RCC 7860 (cell line): ENCODE data around the gene GNB1L.
"Not testable (repeated sequence)": the region's sequence is repeated elsewhere in the genome, so short reads cannot be mapped to it uniquely, and the experiment has no call there.

Source experiments
- DNase-seq: peaks from one replicate; pipeline ENCODE4 v3.0.0-alpha.2; 2015; ENCODE audit warnings: low spot score
- FAIRE-seq: peaks from 2 replicates; lab custom pipeline; 2012; peaks lifted over from hg19 to GRCh38; lab: Jason Lieb, UNC

Gene GNB1L

DNA sequence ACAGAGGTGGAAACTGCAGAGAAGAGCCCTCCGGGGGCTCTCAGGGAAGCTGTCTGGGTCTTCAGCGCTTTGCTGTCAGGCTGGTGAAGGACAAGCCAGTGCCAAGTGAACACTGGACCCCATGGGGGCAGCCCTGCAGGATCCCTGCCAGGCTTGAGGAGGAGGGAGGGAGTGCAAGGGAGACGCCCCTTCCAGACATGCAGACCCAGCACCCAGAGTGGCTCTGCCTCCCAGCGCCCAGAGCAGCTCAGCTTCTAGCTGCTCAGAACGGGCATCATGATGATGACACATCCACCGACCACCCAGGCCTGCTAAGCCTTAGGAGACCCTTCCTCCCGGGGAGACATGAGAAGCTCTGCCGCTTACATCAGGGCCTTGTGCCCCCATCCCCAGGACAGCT is 54.4 kb downstream of the GNB1L start:
- DNase-seq (no peak), FAIRE-seq (no peak)

GRCh38 chr22:19799322-19800190 is 55.1 kb downstream of the GNB1L start:
- FAIRE-seq (no peak), DNase-seq (no peak)

DNA sequence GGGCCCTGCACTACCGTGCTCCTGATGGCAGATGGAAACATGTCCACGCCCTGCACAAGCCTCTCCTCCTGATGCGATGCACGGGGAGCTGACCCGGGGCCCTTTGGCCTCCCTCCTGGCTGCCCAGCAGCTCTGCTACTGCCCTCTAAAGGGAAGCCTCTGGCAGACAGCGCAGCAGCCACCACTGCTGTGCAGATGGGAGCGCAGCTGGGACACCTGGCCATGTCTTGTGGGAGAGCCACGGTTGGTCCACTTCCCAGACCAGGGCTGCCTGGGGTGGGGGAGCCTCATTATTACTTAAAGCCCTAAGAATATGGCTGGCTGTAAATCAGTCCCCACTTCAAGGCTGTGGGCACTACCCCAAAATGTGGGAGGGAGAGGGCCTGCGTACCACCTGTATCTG is 55.8 kb downstream of the GNB1L start:
- DNase-seq (no peak), FAIRE-seq (no peak)

DNA sequence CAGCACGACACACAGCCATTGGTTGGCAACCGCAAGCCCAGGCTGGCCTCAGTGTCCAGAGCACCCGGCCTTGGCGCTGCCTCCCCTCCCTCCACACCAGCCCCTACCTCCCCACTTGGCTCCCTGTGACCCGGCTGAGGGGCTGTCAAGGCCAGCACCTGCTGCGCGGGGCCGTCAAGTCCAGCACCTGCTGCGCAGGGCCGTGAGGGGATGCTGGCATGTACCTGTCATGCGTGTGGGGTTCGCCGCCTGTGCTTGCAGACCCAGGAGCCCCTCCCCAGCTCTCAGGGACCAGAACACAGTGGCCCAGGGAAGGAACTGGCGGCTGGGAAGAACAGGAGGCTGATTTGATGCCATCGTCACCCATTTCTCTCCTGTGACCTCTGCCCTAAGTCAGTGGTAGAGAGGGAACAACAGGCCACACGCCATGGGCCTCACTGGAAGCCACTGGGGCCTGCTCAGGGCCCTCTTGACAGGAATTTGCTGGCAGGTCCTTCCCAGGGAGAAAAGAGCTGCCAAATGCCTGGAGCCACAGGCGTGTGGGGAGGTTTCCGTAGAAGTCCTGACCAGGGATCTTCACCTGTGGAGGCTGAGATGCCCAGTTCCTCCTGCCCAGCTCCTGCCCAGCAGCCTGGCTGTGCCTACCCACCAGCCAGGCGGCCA is 56.5 kb downstream of the GNB1L start:
- DNase-seq (no peak), FAIRE-seq (no peak)

- no peak for DNase-seq
- FAIRE-seq, result no peak
These were observed 57.3 kb downstream of the GNB1L start for GRCh38 chr22:19797086-19798002.

GRCh38 chr22:19796160-19796559 is 58.5 kb downstream of the GNB1L start:
- DNase-seq, result no peak
- no peak for FAIRE-seq

DNA sequence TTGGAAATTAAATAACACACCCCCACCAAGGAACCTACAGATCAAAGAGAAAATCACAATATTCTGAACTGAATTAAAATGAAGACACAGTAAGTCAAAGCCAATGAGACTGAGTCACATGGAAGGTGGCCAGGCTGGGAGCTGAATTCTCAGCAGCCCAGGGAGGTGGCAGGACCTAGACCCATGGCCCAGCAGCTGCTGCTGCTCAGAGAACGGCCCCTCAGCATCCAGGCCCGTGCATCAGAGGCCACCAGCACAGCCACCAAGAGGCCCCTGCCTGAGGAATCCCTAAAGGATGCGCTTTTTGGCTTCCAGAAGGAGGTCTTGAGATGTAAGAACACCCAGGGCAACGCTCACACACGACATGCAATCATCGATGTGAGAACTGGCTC is 59.1 kb downstream of the GNB1L start:
- no peak for FAIRE-seq
- no peak for DNase-seq

GRCh38 chr22:19793661-19794310 is 60.9 kb downstream of the GNB1L start:
- no peak for FAIRE-seq

DNA sequence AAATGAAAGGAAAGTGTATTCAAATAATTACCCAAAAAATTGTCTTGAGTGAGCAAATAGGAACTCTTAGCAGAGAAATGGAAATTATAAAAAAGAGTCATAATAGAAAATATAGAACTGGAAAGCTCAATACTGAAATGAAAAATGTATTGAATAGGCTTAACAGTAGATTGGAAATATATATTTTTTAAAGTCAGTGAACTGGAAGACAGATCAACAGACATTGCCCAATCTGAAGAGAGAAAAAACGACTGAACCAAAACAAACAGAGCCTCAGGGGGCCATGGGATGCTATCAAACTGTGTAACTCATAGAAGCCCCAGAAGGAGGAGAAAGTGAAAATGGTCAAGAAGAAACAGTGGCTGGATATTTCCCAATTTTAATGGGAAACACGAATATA is 61.5 kb downstream of the GNB1L start:
- DNase-seq (no peak), FAIRE-seq (no peak)

More at GRCh38 chr22:19793661-19794310, 60.9 kb downstream of the GNB1L start:
- DNase-seq, result no peak

GRCh38 chr22:19792383-19792896 is 62.2 kb downstream of the GNB1L start:
- not testable (repeated sequence) for DNase-seq, FAIRE-seq

GRCh38 chr22:19791894-19792293 is 62.8 kb downstream of the GNB1L start:
- FAIRE-seq (no peak), DNase-seq (no peak)

GRCh38 chr22:19791243-19791642 is 63.4 kb downstream of the GNB1L start:
- FAIRE-seq, result no peak
- DNase-seq, result no peak

DNA sequence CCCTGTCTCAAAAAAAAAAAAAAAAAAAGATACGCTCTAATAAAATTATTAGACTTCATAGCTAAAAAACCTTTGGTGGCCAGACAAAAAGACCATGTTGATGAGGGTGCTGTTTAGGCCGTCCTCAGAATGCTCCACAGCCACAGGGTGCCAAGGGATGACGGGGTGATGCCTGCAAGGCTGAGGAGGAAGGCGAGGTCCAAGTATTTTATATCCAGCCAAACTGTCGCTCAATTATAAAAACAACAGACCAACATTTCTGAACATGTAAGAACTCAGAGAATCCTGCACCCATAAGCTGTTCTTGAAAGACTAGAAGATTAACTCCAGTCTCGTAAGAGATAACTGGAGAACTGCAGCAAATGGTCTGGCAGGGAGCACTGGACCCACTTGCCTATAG is 64.8 kb downstream of the GNB1L start:
- DNase-seq (no peak), FAIRE-seq (no peak)

DNA sequence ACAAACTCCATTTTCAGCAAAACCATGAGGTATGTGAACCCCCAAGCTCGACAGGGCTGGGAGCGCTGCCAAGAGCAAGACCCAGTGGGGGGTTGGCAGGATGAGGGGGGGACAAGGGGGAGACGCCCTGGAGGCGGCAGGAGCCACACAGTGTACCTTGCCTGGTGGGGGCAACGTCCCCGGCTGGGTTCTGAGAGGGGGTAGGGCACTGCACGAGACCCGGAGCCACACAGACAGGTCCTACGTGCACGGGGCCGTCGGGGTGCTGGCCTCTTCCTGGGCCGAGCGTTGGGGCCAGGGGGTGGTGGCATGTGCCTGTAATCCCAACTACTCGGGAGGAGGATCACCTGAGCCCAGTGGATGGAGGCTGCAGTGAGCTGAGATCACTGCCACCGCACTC is 65.3 kb downstream of the GNB1L start:
- DNase-seq (no peak), FAIRE-seq (no peak)

DNA sequence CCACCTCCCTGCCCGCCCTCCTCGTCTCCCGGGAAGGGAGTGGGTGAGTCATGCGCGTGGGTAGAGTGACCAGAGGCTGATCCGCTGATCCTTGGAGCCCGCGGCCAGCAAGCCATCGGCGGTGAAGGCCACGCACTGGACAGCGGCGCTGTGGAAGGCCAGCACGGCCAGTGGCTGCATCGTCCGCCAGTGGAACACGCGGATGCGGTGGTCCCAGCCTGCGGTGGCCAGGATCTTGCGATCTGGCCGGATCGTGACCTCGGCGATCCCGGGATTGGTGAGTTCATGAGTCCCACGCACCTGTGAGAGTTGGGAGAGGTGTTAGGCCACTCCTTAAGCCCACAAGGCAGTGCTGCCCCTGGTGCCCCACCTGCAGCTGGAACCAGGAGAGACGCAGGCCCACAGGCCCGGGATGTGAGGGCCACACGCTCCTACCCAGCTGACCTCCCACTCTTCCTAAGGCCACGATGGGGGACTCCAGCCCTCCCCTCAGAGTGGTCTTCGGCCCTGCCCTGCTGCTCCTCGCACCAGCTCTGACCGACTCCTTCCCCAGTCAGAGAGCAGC is 65.9 kb downstream of the GNB1L start:
- DNase-seq (no peak), FAIRE-seq (no peak)

GRCh38 chr22:19787849-19788141 is 66.9 kb downstream of the GNB1L start:
- no peak for DNase-seq

GRCh38 chr22:19786959-19787848 is 67.5 kb downstream of the GNB1L start:
- FAIRE-seq, result no peak
- no peak for DNase-seq

More at GRCh38 chr22:19787849-19788141, 66.9 kb downstream of the GNB1L start:
- no peak for FAIRE-seq

DNA sequence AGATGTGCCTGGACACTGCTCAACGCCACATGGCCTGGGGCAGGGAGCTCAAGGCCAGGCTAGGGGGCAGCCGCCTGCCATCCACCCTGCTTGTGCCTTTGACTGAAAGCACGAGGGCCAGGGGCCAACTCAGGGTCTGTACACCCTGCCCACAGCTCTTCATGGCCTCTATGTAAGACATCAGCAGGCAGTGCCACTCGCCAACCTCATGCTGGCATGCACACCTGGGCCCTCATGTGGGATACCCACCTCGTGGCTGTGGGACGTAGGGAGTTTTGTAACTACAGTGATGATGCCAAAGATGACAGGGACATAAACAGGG is 68.4 kb downstream of the GNB1L start:
- FAIRE-seq (no peak), DNase-seq (no peak)

- FAIRE-seq (no peak), DNase-seq (no peak)
These were observed 69.0 kb downstream of the GNB1L start for GRCh38 chr22:19785461-19786263.
